ACC112 (cell line): ENCODE measurements around the gene GSTM3.

Source experiments
- H2AFZ ChIP-seq: fragments of 200-600 bp; sonication (generic); one replicate; pipeline ENCODE4 v1.6.0; 2017; ENCODE audit warnings: antibody characterized with exemption, low read length; ENCODE audit not compliant: unreplicated experiment
- H3K27ac ChIP-seq: fragments of 200-600 bp; sonication (generic); 2 replicates; pipeline ENCODE4 v1.5.1; 2014; ENCODE audit warnings: low read depth, mild to moderate bottlenecking, antibody characterized with exemption, low read length, moderate library complexity
- H3K27me3 ChIP-seq: fragments of 200-600 bp; sonication (generic); 2 replicates; pipeline ENCODE4 v1.6.1; 2014; ENCODE audit warnings: mild to moderate bottlenecking, antibody characterized with exemption, low read length, moderate library complexity, mixed read lengths; ENCODE audit not compliant: insufficient read depth
- H3K36me3 ChIP-seq: fragments of 200-600 bp; sonication (generic); 2 replicates; pipeline ENCODE4 v1.6.1; 2016; ENCODE audit warnings: mild to moderate bottlenecking, antibody characterized with exemption, low read length, moderate library complexity, mixed read lengths; ENCODE audit not compliant: insufficient read depth
- H3K4me1 ChIP-seq: fragments of 200-600 bp; sonication (generic); one replicate; pipeline ENCODE4 v1.6.1; 2016; ENCODE audit warnings: low read length, mixed read lengths; ENCODE audit not compliant: insufficient read depth, unreplicated experiment, control insufficient read depth
- H3K4me3 ChIP-seq: fragments of 200-600 bp; sonication (generic); 2 replicates; pipeline ENCODE4 v1.5.1; 2014; ENCODE audit warnings: mild to moderate bottlenecking, low read depth, low read length
- H3K79me2 ChIP-seq: fragments of 200-600 bp; sonication (generic); one replicate; pipeline ENCODE4 v1.6.0; 2016; ENCODE audit warnings: low read length; ENCODE audit not compliant: control insufficient read depth, unreplicated experiment, insufficient read depth

Gene GSTM3

GRCh38 chr1:109740615-109741373, at the start of gene GSTM3:
Gene GSTM3 (minus strand): TSS chr1:109741038. CDS start chr1:109740287, 751 bp downstream.
- no peaks in the 10 kb centered on the region for H3K79me2 ChIP-seq
- H2AFZ ChIP-seq = peak within 1 kb of the TSS; percentile 85
- 0 out of 2 replicates have a peak, but pooled peaks cover 3% of the 10 kb centered on the region for H3K27me3 ChIP-seq
- H3K4me3 ChIP-seq = peak within 1 kb of the TSS; percentile 81
- peaks cover 5% of the 10 kb centered on the region for H3K4me1 ChIP-seq
- peaks cover 14% of the 10 kb centered on the region; the same call in 1 of the 2 replicates for H3K36me3 ChIP-seq
- peak within 1 kb of the TSS; percentile 4; the same call in 1 of the 2 replicates for H3K27ac ChIP-seq

DNA sequence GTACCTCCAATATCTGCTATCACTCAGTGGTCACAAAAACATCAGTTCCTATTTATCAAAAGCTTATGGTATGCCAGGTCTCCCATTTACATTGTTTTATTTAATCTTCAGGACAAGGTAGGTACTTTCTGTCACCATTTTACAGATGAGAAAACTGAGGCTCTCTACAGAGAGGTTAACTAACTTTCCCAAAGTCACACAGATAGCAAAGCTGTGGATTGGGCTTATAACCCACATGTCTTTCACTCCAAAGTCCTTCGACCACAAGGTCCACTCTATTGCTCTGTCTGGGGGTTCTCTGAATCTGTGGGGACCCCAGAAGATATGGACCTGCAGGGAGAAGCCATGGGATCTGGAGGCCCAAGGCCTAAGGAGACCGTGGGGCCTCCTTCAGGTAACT, 49.5 kb upstream of the GSTM3 start:
- Histone ChIP-seq H3K4me1 (peaks cover 49% of the 10 kb centered on the region), H3K27ac (no peak overlapping the region)

GRCh38 chr1:109789551-109790180, 48.8 kb upstream of the GSTM3 start:
- Histone ChIP-seq H3K4me3 (no peak overlapping the region), H2AFZ (no peak overlapping the region), H3K27ac (no peak overlapping the region), H3K36me3 (no peaks in the 10 kb centered on the region), H3K79me2 (no peaks in the 10 kb centered on the region), H3K4me1 (peaks cover 50% of the 10 kb centered on the region), H3K27me3 (no peaks in the 10 kb centered on the region)

More for the DNA sequence above, 49.5 kb upstream of the GSTM3 start:
- H3K36me3 ChIP-seq = no peaks in the 10 kb centered on the region
- H3K4me3 ChIP-seq = no peak overlapping the region
- H3K79me2 ChIP-seq = no peaks in the 10 kb centered on the region
- no peak overlapping the region for H2AFZ ChIP-seq
- no peaks in the 10 kb centered on the region for H3K27me3 ChIP-seq

DNA sequence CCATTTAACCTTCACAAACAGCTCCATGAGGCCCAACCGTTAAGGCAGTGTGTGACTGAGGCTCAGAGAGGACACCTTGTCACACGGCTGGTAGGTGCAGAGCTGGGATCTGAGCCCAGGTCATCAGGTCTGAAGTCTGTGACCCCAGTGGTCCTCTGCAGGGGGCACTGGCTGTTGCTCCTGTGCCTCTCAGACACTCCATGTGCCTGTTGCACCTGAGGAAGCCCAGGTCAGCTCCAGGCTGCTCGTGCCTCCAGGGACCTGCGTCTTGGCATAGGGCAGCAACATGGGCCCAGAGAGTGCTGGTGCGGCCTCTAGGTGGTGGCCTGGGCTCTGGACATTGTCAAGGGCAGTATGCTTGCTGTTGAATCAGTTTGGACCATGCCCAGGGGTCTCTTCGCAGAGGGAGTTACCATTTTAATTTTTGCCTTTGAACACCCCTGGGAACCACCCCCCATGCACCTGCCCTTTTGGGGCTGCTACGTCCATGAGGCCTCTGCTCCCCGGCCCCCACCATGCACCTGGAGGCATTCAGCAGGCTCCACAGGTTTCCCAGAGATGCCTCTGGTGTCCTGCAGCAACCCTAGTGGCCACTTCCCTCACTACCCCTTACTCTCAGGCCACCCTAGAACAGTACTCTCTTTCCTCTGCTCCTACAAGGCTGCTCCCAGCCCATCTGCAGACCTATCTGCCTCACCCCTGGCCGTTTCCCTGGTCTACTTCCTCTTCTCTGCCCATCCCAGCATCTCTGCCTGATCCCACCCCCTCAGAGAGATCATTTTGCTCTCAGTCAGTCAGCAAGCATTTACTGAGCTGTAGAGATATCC, 48.1 kb upstream of the GSTM3 start:
- Histone ChIP-seq H3K27ac (no peak overlapping the region), H3K79me2 (no peaks in the 10 kb centered on the region), H2AFZ (no peak overlapping the region), H3K36me3 (no peaks in the 10 kb centered on the region), H3K4me1 (peaks cover 50% of the 10 kb centered on the region), H3K27me3 (no peaks in the 10 kb centered on the region), H3K4me3 (no peak overlapping the region)

DNA sequence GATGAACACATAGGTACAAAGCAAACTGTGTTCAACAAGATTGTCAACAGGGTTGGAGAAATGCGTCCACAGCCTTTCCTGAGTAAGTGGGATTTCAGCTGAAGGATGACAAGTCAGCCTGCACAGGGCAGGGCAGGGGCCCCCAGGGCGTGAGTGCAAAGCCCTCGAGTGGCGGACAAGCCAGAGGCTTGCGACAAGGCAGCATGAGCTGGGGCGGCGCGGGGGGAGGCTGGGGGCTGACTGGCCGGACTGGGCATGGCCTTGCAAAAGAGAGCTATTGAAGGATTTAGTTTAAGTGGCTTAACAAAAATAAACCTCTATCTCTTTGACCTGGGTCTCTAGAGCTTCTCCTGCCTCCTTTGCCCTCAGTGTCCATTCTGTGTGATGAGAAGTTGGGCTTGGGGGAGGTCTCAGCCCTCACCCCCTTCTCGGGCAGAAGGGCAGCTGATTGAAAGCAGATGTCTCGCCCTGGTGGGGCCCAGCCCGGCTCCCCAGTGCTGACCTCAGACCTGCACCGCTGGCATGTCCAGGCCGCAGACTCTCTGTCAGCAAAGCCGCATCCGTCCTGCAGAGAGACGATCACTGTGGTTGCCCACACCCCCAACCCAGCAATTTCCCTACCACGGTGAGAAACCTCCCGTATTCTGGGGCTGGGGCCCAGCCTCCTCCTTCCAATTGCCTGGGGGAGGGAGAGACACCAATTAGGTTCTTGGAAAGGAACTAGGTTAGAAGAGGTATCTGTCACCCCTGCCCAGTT, 47.2 kb upstream of the GSTM3 start:
- Histone ChIP-seq H2AFZ (no peak overlapping the region), H3K79me2 (no peaks in the 10 kb centered on the region), H3K27ac (no peak overlapping the region), H3K4me1 (peaks cover 50% of the 10 kb centered on the region), H3K36me3 (no peaks in the 10 kb centered on the region), H3K4me3 (no peak overlapping the region), H3K27me3 (no peaks in the 10 kb centered on the region)

- Histone ChIP-seq H3K79me2 (no peaks in the 10 kb centered on the region), H3K27ac (no peak overlapping the region), H3K4me3 (no peak overlapping the region), H3K36me3 (no peaks in the 10 kb centered on the region), H2AFZ (no peak overlapping the region), H3K27me3 (no peaks in the 10 kb centered on the region), H3K4me1 (peaks cover 50% of the 10 kb centered on the region)
Observed at GRCh38 chr1:109787211-109787844, 46.5 kb upstream of the GSTM3 start.

GRCh38 chr1:109786531-109787021, 45.7 kb upstream of the GSTM3 start:
- peaks cover 43% of the 10 kb centered on the region for H3K4me1 ChIP-seq
- H3K27me3 ChIP-seq = no peaks in the 10 kb centered on the region
- H3K36me3 ChIP-seq = no peaks in the 10 kb centered on the region
- no peak overlapping the region for H3K4me3 ChIP-seq
- H2AFZ ChIP-seq = no peak overlapping the region
- H3K79me2 ChIP-seq = no peaks in the 10 kb centered on the region
- H3K27ac ChIP-seq = no peak overlapping the region

- H3K4me1 ChIP-seq = peaks cover 41% of the 10 kb centered on the region
- no peak overlapping the region for H3K27ac ChIP-seq
- no peaks in the 10 kb centered on the region for H3K36me3 ChIP-seq
- H2AFZ ChIP-seq = no peak overlapping the region
- H3K27me3 ChIP-seq = no peaks in the 10 kb centered on the region
- no peaks in the 10 kb centered on the region for H3K79me2 ChIP-seq
- H3K4me3 ChIP-seq = no peak overlapping the region
Observed at GRCh38 chr1:109786112-109786480, 45.3 kb upstream of the GSTM3 start.

DNA sequence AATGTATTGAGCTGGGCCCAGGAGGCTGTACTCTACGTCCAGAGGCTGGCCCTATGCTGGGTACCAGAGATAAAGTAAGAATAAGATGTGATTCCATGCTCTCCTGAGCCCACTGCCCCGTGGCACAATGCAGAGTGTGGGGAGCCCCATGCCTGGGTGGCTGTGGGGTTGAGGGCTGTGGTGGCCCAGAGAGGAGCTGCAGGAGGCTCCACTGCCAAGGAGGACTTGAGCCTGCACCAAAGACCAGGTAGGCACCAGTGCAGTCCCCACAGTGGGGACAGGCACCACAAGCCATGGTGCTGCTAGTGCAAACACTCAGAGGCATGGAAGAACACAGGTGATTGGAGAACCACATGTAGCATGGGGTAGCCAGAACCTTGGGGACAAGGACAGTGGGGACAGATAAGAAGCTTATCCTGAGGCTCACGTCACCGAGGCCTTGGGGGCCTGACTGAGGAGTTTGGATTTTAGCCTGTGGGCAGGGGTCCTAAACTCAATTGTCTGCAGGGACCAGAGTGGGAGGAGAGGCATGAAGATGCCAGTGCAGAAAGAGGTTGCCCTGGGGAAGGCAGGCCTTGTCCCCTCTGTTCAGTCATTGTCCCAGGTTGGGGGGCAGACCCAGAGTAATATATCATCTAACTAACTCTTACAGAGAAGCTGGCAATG, 44.7 kb upstream of the GSTM3 start:
- no peak overlapping the region for H3K4me3 ChIP-seq
- no peaks in the 10 kb centered on the region; the same call in 1 of the 2 replicates for H3K36me3 ChIP-seq
- no peak overlapping the region for H3K27ac ChIP-seq
- no peak overlapping the region for H2AFZ ChIP-seq
- no peaks in the 10 kb centered on the region for H3K79me2 ChIP-seq
- H3K4me1 ChIP-seq = peaks cover 41% of the 10 kb centered on the region
- no peaks in the 10 kb centered on the region for H3K27me3 ChIP-seq
